Cardiac atrium fibroblast (primary cell): ENCODE measurements around the gene ITPR1. TPM values are rescaled to one million over a fixed set of nuclear protein-coding genes. Genes with fewer than 3 reads are reported as not detected.

Experiments used
- total RNA-seq: library from RNA; depleted of rRNA; stranded (reverse); fragments of >200 nt; gene quantifications from 2 replicates; pipeline ENCODE4 v1.2.3, GENCODE V29; 2015

Gene ITPR1
- 24.0 and 34.5 TPM in 2 replicates for total RNA-seq

GRCh38 chr3:4493014-4493940 is at the start of gene ITPR1:
TSS of gene ITPR1 (plus strand) at chr3:4493348. CDS start at chr3:4516492, 23,144 bp downstream.

GRCh38 chr3:4466741-4467521 is 26.2 kb upstream of the ITPR1 start, which contains the start of gene SUMF1:
TSS of gene SUMF1 (minus strand) at chr3:4467269. CDS start at chr3:4467245, 24 bp downstream.

Other genes with a start within 250 kb of the ITPR1 start
- 6.7 and 7.0 TPM in 2 replicates for gene SETMAR, start 190.0 kb upstream of the ITPR1 start, total RNA-seq
- gene SUMF1, start 26.1 kb upstream of the ITPR1 start, total RNA-seq: 56.0 and 63.7 TPM in 2 replicates